ENCODE data around the gene GALNT13. TPM values are rescaled to one million over a fixed set of nuclear protein-coding genes. Genes with fewer than 3 reads are reported as not detected.

Gene GALNT13
- total RNA-seq, 2 experiments from 2014 or later: not detected

DNA sequence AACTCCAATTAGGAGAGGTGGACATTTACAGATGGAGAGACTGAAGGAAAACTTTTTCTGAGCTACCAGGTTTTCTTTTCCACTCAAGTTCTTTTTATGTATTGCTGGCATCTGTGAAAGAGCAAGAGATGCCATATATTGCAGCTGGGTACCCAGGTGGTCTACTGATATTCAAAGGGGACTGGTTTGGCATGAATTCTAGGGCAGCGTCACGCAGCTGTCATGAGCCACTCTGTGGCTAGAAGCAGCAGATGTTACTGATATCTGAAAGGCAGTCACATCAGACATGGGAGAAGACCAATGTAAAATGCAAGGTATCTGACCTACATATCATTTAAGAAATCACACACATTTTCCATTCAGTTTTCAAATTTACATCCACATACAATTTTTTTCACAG is 408.8 kb downstream of the GALNT13 start:
- H3K9me3 Mint-ChIP-seq (ENCODE audit: low read depth): peaks cover 2% of the 10 kb centered on the region
- DNase-seq (no peak), ATAC-seq (no peak)
- no peak overlapping the region for H3K27ac Mint-ChIP-seq
- no peaks in the 10 kb centered on the region for H3K27me3 Mint-ChIP-seq
- CTCF ChIA-PET: no interaction called here
- H3K4me3 Mint-ChIP-seq: no peak overlapping the region
- no peaks in the 10 kb centered on the region for H3K4me1 Mint-ChIP-seq
- no peaks in the 10 kb centered on the region for H3K36me3 Mint-ChIP-seq

DNA sequence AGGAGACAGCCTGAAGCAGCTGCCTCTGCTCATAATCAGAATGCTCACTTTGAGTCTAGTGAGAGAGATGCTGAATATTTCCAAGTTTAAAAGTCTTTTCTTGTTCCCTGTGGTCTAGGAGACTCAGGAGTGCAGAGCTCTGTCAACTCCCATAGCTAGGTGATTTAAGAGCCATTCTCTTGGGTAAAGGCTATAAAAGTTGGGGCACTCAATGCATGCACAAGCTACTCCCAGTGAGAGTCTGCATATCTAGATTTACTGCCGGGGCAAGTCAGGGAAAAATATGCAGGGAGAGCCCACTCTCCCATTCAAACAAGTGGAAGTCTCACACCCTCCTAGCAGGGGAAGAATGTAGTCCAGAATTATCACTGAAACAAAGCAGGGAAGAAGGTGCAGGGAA is 418.1 kb downstream of the GALNT13 start:
- DNase-seq (no peak), ATAC-seq (no peak)
- peaks cover 7% of the 10 kb centered on the region for H3K9me3 Mint-ChIP-seq (ENCODE audit: low read depth)
- no peak overlapping the region for H3K4me3 Mint-ChIP-seq
- H3K36me3 Mint-ChIP-seq: no peaks in the 10 kb centered on the region
- CTCF ChIA-PET: no interaction called here
- no peak overlapping the region for H3K27ac Mint-ChIP-seq
- H3K4me1 Mint-ChIP-seq: no peaks in the 10 kb centered on the region
- H3K27me3 Mint-ChIP-seq: no peaks in the 10 kb centered on the region

DNA sequence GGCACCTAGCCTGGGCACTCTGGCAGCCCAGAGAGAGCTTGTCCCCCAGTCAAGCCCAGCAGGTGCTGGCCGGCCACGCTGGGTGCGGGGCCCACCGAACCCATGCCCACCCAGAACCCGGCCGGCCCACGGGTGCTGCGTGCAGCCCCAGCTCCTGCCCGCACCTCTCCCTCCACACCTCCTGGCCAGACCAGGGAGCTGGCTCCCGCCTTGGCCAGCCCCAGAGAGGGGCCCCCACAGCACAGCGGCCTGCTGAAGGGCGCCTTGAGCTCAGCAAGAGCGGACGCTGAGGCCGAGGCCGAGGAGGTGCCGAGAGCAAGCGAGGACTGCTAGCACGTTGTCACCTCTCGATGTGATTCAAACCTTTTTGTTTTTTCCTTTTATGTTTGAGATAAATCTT is 419.8 kb downstream of the GALNT13 start:
- CTCF ChIA-PET: no interaction called here
- Mint-ChIP-seq H3K27me3 (no peaks in the 10 kb centered on the region), H3K9me3 (ENCODE audit: low read depth) (peaks cover 10% of the 10 kb centered on the region), H3K36me3 (no peaks in the 10 kb centered on the region), H3K4me3 (no peak overlapping the region), H3K4me1 (no peaks in the 10 kb centered on the region), H3K27ac (no peak overlapping the region)
- no peak for ATAC-seq
- DNase-seq: no peak

DNA sequence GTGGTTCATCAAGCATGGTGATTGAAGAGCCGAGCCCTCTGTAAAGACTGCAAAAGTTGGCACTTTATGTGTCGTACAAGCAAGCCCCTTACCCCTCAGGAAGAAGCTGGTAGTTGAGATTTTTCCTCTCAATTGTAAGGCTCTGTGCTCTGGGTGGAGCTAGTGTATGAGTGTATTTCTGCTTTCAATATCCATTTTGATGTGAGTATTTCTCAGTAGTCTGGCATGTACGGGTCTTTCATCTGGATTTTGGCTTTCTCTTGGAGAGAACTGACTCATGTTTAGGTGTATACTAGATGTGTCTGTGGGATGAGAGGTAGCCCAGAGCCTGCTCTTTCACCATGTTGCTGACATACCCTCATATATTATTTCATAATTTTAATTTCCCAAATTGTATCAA is 420.2 kb downstream of the GALNT13 start:
- no peak overlapping the region for H3K4me3 Mint-ChIP-seq
- no peaks in the 10 kb centered on the region for H3K4me1 Mint-ChIP-seq
- no peak overlapping the region for H3K27ac Mint-ChIP-seq
- CTCF ChIA-PET: no interaction called here
- H3K36me3 Mint-ChIP-seq: no peaks in the 10 kb centered on the region
- DNase-seq: no peak
- peaks cover 8% of the 10 kb centered on the region for H3K9me3 Mint-ChIP-seq (ENCODE audit: low read depth)
- no peaks in the 10 kb centered on the region for H3K27me3 Mint-ChIP-seq
- no peak for ATAC-seq

DNA sequence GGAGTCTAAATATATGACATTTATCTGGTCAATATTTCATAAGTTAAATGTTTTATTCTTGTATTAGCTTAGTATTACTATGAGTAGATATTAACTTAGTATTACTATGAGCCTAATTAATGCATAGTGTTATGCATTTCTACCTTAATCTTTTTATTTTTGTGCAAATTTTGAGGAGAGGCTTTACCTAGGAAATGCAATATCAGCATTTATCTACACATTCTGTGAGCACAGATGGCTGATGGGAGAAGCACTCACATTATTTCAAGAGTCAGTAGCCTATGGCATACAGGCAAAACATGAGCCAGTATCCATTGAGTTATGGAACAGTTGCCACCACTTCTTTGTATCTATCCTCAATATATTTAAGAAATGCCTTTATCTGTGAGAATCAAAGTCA is 422.1 kb downstream of the GALNT13 start:
- CTCF ChIA-PET: no interaction called here
- H3K27ac Mint-ChIP-seq: no peak overlapping the region
- DNase-seq: no peak
- no peak overlapping the region for H3K4me3 Mint-ChIP-seq
- peaks cover 6% of the 10 kb centered on the region for H3K9me3 Mint-ChIP-seq (ENCODE audit: low read depth)
- no peaks in the 10 kb centered on the region for H3K27me3 Mint-ChIP-seq
- ATAC-seq: no peak
- H3K36me3 Mint-ChIP-seq: no peaks in the 10 kb centered on the region
- H3K4me1 Mint-ChIP-seq: no peaks in the 10 kb centered on the region

DNA sequence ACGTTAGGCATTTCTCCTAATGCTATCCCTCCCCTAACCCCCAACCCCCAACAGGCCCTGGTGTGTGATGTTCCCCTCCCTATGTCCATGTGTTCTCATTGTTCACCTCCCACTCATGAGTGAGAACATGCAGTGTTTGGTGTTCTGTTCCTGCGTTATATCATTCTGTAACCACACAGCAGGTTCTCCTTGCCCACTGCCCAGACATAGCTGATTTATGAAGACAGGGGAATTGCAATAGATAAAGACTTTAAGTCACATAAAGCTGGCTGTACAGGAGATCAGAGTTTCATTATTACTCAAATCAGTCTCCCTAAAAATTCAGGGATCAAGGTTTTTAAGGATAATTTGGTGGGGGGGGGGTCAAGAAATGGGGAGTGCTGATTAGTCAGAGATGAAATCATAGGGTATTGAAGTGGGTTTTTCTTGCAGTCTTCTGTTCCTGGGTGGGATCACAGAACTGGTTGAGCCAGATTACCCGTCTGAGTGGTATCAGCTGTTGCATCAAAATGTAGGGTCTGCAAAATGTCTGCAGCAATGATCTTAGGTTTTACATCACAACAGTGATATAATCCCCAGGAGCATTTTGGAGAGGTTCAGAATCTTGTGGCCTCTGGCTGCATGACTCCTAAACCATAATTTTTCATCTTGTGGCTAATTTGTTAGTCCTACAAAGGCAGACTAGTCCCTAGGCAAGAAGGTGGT is 434.7 kb downstream of the GALNT13 start:
- no peaks in the 10 kb centered on the region for H3K27me3 Mint-ChIP-seq
- CTCF ChIA-PET: no interaction called here
- DNase-seq (no peak), ATAC-seq (no peak)
- no peaks in the 10 kb centered on the region for H3K36me3 Mint-ChIP-seq
- no peaks in the 10 kb centered on the region for H3K9me3 Mint-ChIP-seq (ENCODE audit: low read depth)
- no peak overlapping the region for H3K27ac Mint-ChIP-seq
- H3K4me1 Mint-ChIP-seq: no peaks in the 10 kb centered on the region
- no peak overlapping the region for H3K4me3 Mint-ChIP-seq

DNA sequence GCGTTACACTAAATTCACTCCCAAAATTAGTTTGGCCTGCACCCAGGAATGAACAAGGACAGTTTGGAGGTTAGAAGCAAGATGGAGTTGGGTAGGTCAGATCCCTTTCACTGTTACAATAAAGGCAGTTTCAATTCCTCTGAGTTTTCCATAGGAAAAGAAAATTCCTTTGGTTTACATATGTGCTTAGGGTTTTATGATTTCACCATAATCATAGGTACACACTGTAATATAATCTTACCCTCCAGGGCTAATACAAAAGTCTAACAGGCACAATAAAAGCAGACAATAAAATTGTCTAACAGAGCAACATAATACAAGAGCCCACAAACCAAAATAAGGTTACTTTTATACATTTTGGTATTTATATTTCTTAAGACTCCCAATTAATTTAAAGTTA is 435.3 kb downstream of the GALNT13 start:
- H3K4me3 Mint-ChIP-seq: no peak overlapping the region
- H3K27ac Mint-ChIP-seq: no peak overlapping the region
- no peaks in the 10 kb centered on the region for H3K27me3 Mint-ChIP-seq
- H3K4me1 Mint-ChIP-seq: no peaks in the 10 kb centered on the region
- H3K36me3 Mint-ChIP-seq: no peaks in the 10 kb centered on the region
- H3K9me3 Mint-ChIP-seq (ENCODE audit: low read depth): no peaks in the 10 kb centered on the region
- DNase-seq (no peak), ATAC-seq (no peak)
- CTCF ChIA-PET: no interaction called here

DNA sequence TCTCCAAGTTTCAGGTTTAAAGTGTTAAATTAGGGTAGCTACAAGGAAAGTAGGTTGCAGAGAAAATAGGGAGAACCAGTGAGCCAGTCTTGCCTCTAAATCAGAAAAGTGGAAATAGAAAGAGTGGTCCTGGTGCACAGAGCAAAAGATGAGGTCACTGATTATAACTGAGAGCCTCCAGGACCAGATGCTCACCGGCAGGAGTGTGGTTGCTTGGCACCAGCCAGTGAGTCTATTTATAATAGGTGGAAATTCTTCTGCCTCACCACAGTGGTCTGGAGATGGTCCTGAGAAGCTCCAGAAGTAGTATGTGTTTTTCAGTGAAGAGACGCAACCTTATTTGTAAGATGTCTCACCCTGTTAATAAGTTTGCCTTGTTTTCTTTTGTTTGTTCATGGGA is 452.9 kb downstream of the GALNT13 start:
- Mint-ChIP-seq H3K4me3 (no peak overlapping the region), H3K36me3 (no peaks in the 10 kb centered on the region), H3K27ac (no peak overlapping the region), H3K9me3 (ENCODE audit: low read depth) (no peaks in the 10 kb centered on the region), H3K4me1 (no peaks in the 10 kb centered on the region), H3K27me3 (no peaks in the 10 kb centered on the region)
- DNase-seq: no peak
- CTCF ChIA-PET: no interaction called here
- ATAC-seq: no peak

DNA sequence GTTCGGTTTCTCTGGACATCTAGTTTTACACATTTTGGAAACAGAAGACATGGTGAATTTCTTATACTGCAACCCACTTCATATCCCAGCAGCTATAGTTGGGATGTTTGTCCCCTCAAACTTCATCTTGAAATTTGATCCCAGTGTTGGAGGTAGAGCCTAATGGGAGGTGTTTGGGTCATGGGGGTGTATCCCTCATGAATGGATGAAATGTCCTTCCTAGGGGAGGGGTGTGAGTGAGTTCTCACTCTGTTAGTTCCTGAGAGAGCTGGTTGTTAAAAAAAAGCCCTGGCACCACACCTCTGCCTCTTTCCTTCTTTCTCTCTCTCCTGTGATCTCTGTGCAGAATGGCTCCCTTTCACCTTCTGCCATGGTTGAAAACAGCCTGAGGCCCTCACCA is 457.8 kb downstream of the GALNT13 start:
- Mint-ChIP-seq H3K9me3 (ENCODE audit: low read depth) (peaks cover 1% of the 10 kb centered on the region), H3K4me1 (no peaks in the 10 kb centered on the region), H3K27me3 (no peaks in the 10 kb centered on the region), H3K4me3 (no peak overlapping the region), H3K27ac (no peak overlapping the region), H3K36me3 (no peaks in the 10 kb centered on the region)
- no peak for DNase-seq
- CTCF ChIA-PET: no interaction called here
- no peak for ATAC-seq

DNA sequence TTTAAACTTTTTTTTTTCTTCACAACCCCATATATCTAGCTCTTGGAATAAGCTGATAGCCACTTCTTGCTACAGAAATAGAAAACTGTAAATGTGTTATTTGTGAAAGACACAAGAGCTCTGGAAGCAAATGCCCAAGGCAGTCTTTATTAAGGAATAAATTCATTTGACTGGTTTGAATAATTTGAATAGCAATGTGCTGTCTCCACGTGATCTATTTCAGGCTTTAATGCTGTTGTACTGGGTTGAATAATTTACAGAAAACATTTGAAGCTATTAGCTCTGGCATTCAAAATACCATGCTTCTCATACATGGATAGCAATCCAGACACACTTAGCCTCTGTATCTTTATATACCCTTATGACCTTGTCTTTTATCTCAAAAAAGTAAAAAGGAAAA is 460.1 kb downstream of the GALNT13 start:
- Mint-ChIP-seq H3K9me3 (ENCODE audit: low read depth) (peaks cover 3% of the 10 kb centered on the region), H3K4me1 (no peaks in the 10 kb centered on the region), H3K27ac (no peak overlapping the region), H3K4me3 (no peak overlapping the region), H3K27me3 (no peaks in the 10 kb centered on the region), H3K36me3 (no peaks in the 10 kb centered on the region)
- ATAC-seq (no peak), DNase-seq (no peak)
- CTCF ChIA-PET: no interaction called here

DNA sequence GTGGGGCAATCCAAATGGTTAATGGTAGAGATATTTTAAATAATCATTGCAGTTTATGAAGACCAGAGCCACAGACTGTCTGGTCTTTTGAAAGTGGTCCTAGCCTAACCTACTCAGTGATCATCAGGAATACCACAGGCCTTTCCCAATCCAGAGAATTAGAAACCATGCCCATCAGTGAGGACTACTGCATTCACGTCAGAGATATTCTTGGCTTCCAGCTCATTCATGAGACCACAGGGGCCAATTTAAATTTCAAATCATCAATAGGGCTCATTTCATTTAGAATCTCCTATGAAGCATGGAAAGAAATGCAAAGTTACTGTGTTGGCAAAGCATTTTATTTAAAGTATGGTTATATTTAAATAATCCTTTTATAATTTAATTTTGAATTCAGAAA is 464.5 kb downstream of the GALNT13 start:
- DNase-seq: no peak
- CTCF ChIA-PET: no interaction called here
- no peaks in the 10 kb centered on the region for H3K4me1 Mint-ChIP-seq
- ATAC-seq: no peak
- H3K27me3 Mint-ChIP-seq: no peaks in the 10 kb centered on the region
- H3K9me3 Mint-ChIP-seq (ENCODE audit: low read depth): peaks cover 3% of the 10 kb centered on the region
- H3K36me3 Mint-ChIP-seq: no peaks in the 10 kb centered on the region
- H3K27ac Mint-ChIP-seq: no peak overlapping the region
- H3K4me3 Mint-ChIP-seq: no peak overlapping the region

DNA sequence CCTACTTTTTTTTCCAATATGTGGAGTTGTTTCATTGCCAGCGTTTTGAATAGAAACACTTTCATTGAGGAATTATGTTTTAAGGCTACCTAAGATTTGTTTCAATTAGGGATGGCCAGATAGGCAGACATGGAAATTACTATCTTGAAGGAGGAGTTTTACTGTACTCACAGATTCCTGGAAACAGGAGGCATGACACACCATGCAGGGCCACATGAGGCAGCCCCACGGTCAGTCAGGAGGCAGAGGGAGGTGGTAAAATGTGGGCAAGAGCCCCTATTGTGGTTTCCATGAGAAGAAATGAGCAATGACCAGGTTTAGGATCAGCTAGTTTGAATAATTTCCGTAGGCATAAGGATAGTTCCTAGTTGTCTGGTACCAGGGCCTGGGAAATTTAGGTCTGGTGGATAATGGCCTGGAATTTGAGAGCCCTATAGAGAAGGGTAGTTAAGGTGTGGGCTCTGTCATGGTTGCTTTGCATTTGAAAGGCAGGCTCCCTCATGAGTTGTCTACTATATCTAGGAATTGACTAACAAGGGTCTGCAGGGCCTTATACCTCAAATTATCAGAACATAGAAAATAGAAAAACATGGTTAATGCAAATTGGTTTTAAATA is 466.7 kb downstream of the GALNT13 start:
- Mint-ChIP-seq H3K27me3 (no peaks in the 10 kb centered on the region), H3K9me3 (ENCODE audit: low read depth) (peaks cover 3% of the 10 kb centered on the region), H3K4me3 (no peak overlapping the region), H3K36me3 (no peaks in the 10 kb centered on the region), H3K4me1 (no peaks in the 10 kb centered on the region), H3K27ac (no peak overlapping the region)
- DNase-seq (no peak), ATAC-seq (no peak)
- CTCF ChIA-PET: no interaction called here

DNA sequence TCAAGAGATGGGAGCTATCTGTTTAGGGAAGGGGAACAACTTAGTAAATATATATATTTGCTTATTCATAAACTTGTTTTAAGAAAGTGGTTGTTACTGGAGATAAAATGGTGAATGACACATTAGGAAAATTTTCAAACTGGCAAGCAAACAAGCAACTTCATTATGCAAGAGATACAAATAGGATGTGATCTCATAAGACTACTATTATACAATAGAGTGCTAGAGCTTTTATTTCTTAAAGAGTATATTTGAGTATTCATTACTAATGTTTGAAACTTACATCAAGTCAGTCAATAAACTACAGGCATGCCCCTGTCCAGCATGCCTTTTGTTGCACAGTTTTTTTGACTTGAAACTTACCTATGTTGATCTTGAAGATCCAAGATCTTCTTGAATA is 471.6 kb downstream of the GALNT13 start:
- Mint-ChIP-seq H3K4me1 (no peaks in the 10 kb centered on the region), H3K27me3 (no peaks in the 10 kb centered on the region), H3K36me3 (no peaks in the 10 kb centered on the region), H3K9me3 (ENCODE audit: low read depth) (no peaks in the 10 kb centered on the region), H3K27ac (no peak overlapping the region), H3K4me3 (no peak overlapping the region)
- no peak for ATAC-seq
- CTCF ChIA-PET: no interaction called here
- no peak for DNase-seq

DNA sequence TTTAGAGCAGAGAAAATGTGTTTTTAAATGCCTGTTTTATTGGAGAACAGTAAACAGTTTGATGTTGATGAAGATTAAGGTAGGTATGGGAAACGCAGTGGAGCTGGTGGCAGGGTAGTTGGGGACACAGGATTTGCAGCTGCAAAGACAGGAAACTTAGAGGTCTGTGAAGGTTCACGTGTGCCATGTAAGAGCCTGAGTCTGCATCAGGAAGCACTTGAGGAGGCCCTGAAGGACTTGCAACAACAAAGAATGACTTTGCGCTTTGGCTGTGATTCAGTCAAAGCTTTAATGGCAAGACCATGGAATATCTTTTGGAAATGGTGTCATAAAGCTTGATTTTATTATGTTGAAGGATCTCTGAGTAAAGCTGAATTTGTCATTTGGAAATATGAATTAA is 479.2 kb downstream of the GALNT13 start:
- Mint-ChIP-seq H3K27ac (no peak overlapping the region), H3K4me3 (no peak overlapping the region), H3K27me3 (no peaks in the 10 kb centered on the region), H3K4me1 (no peaks in the 10 kb centered on the region), H3K36me3 (no peaks in the 10 kb centered on the region), H3K9me3 (ENCODE audit: low read depth) (no peaks in the 10 kb centered on the region)
- no peak for ATAC-seq
- DNase-seq: no peak
- CTCF ChIA-PET: no interaction called here

DNA sequence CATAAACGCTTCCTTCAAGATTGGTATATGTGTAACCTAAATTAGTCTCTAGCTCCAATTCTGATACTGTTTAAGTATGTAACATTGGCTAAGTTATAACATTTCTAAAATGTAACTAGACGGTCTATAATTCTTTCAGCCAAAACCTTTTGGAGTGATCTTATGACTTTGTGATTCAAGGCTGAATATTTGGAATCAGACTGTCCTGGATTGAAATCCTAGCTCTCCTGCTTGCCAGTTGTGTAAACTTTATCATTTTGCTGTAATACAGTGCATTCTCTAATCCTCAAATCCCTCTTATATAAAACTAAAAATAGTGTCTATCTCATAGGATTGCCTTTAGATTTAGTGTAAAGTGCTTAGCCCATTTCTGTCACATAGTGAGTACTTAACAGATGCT is 489.6 kb downstream of the GALNT13 start:
- DNase-seq (no peak), ATAC-seq (no peak)
- no peaks in the 10 kb centered on the region for H3K27me3 Mint-ChIP-seq
- H3K36me3 Mint-ChIP-seq: no peaks in the 10 kb centered on the region
- no peak overlapping the region for H3K27ac Mint-ChIP-seq
- H3K9me3 Mint-ChIP-seq (ENCODE audit: low read depth): peaks cover 3% of the 10 kb centered on the region
- no peaks in the 10 kb centered on the region for H3K4me1 Mint-ChIP-seq
- no peak overlapping the region for H3K4me3 Mint-ChIP-seq
- CTCF ChIA-PET: no interaction called here
